H9 (cell line): Measurements from ENCODE around the gene CST11. TPM values are rescaled to one million over a fixed set of nuclear protein-coding genes. Genes with fewer than 3 reads are reported as not detected.

ENCODE experiments used
- DNase-seq: peaks from one replicate; pipeline ENCODE4 v3.0.0-alpha.2; 2017
- H2AFZ ChIP-seq: one replicate; pipeline ENCODE4 v1.6.1; 2013; ENCODE audit warnings: mild to moderate bottlenecking, low read length, control low read depth, moderate library complexity
- H2AK5ac ChIP-seq: 2 replicates; pipeline ENCODE4 v1.6.1; 2013; ENCODE audit warnings: low read length, control low read depth, mixed read lengths; ENCODE audit not compliant: insufficient read length
- H2BK120ac ChIP-seq: one replicate; pipeline ENCODE4 v1.6.1; 2013; ENCODE audit warnings: low read depth, mild to moderate bottlenecking, low read length, control low read depth, inconsistent platforms; ENCODE audit not compliant: poor library complexity, severe bottlenecking
- H2BK12ac ChIP-seq: 2 replicates; pipeline ENCODE4 v1.6.1; 2013; ENCODE audit warnings: low read length, control low read depth, mixed read lengths, low read depth; ENCODE audit not compliant: insufficient read length
- H2BK15ac ChIP-seq: 2 replicates; pipeline ENCODE4 v1.6.1; 2013; ENCODE audit warnings: low read depth, low read length, control low read depth
- H2BK20ac ChIP-seq: one replicate; pipeline ENCODE4 v1.6.1; 2013; ENCODE audit warnings: low read depth, mild to moderate bottlenecking, low read length, control low read depth, inconsistent platforms; ENCODE audit not compliant: poor library complexity, severe bottlenecking
- H2BK5ac ChIP-seq: 2 replicates; pipeline ENCODE4 v1.6.1; 2013; ENCODE audit warnings: low read length, control low read depth, mixed read lengths; ENCODE audit not compliant: insufficient read length
- H3K14ac ChIP-seq: 2 replicates; pipeline ENCODE4 v1.6.1; 2013; ENCODE audit warnings: low read length, control low read depth; ENCODE audit not compliant: insufficient read depth
- H3K18ac ChIP-seq: 2 replicates; pipeline ENCODE4 v1.6.1; 2013; ENCODE audit warnings: low read depth, mild to moderate bottlenecking, mixed read lengths, low read length, control low read depth; ENCODE audit not compliant: insufficient read length
- H3K23ac ChIP-seq: 2 replicates; pipeline ENCODE4 v1.6.1; 2013; ENCODE audit warnings: low read length, control low read depth, mixed read lengths, low read depth; ENCODE audit not compliant: insufficient read length
- H3K23me2 ChIP-seq: 2 replicates; pipeline ENCODE4 v1.6.1; 2013; ENCODE audit warnings: low read depth, mild to moderate bottlenecking, mixed read lengths, low read length, control low read depth; ENCODE audit not compliant: insufficient read length, poor library complexity, severe bottlenecking
- H3K27ac ChIP-seq: 2 replicates; pipeline ENCODE4 v1.5.1; 2013; ENCODE audit warnings: low read length, control low read depth, mixed read lengths, low read depth; ENCODE audit not compliant: insufficient read length
- H3K27me3 ChIP-seq: 2 replicates; pipeline ENCODE4 v1.6.1; 2013; ENCODE audit warnings: low read length, control low read depth, inconsistent platforms; ENCODE audit not compliant: insufficient read depth
- H3K4ac ChIP-seq: 2 replicates; pipeline ENCODE4 v1.6.1; 2013; ENCODE audit warnings: low read depth, mild to moderate bottlenecking, control low read depth, inconsistent platforms, low read length, moderate library complexity
- H3K4me1 ChIP-seq: 2 replicates; pipeline ENCODE4 v1.6.1; 2013; ENCODE audit warnings: low read length, control low read depth, inconsistent platforms; ENCODE audit not compliant: insufficient read depth
- H3K4me2 ChIP-seq: 2 replicates; pipeline ENCODE4 v1.6.1; 2013; ENCODE audit warnings: low read length, control low read depth, mixed read lengths; ENCODE audit not compliant: insufficient read length, insufficient read depth
- H3K56ac ChIP-seq: 2 replicates; pipeline ENCODE4 v1.6.1; 2013; ENCODE audit warnings: low read depth, mild to moderate bottlenecking, mixed read lengths, low read length, control low read depth; ENCODE audit not compliant: insufficient read length
- H3K79me1 ChIP-seq: 2 replicates; pipeline ENCODE4 v1.6.1; 2013; ENCODE audit warnings: low read depth, mild to moderate bottlenecking, moderate library complexity, low read length, control low read depth, inconsistent platforms; ENCODE audit not compliant: insufficient read depth, poor library complexity, severe bottlenecking
- H3K79me2 ChIP-seq: 2 replicates; pipeline ENCODE4 v1.6.1; 2013; ENCODE audit warnings: low read length, control low read depth, inconsistent platforms; ENCODE audit not compliant: insufficient read depth
- H3K9ac ChIP-seq: 2 replicates; pipeline ENCODE4 v1.6.1; 2013; ENCODE audit warnings: low read length, control low read depth, mixed read lengths; ENCODE audit not compliant: insufficient read length; ENCODE audit errors: extremely low read depth
- H3K9me3 ChIP-seq: one replicate; pipeline ENCODE4 v1.6.1; 2013; ENCODE audit warnings: low read depth, low read length, inconsistent platforms; ENCODE audit not compliant: control insufficient read depth
- H3T11ph ChIP-seq: one replicate; pipeline ENCODE4 v1.6.1; 2013; ENCODE audit warnings: mild to moderate bottlenecking, low read length, control low read depth, inconsistent platforms
- H4K20me1 ChIP-seq: one replicate; pipeline ENCODE4 v1.6.1; 2013; ENCODE audit not compliant: control insufficient read depth, insufficient read length, insufficient read depth
- H4K5ac ChIP-seq: 2 replicates; pipeline ENCODE4 v1.6.1; 2013; ENCODE audit warnings: low read depth, mild to moderate bottlenecking, mixed read lengths, low read length, control low read depth; ENCODE audit not compliant: insufficient read length
- H4K8ac ChIP-seq: replicated peaks from 2 replicates; pipeline ENCODE4 v1.6.1; 2013; ENCODE audit warnings: low read length, control low read depth, mixed read lengths, low read depth; ENCODE audit not compliant: insufficient read length
- H4K91ac ChIP-seq: 2 replicates; pipeline ENCODE4 v1.6.1; 2013; ENCODE audit warnings: low read depth, mild to moderate bottlenecking, moderate library complexity, mixed read lengths, low read length, control low read depth; ENCODE audit not compliant: insufficient read length
- H3K27ac Mint-ChIP-seq, 3 experiments: 2 replicates in 2 of 3; 3 replicates in 1 of 3; pipeline ENCODE4 v1.8.0; 2020 to 2021; ENCODE audit warnings: mixed read lengths in 3 of 3, mild to moderate bottlenecking in 1 of 3, moderate library complexity in 1 of 3
- H3K27me3 Mint-ChIP-seq: 2 replicates; pipeline ENCODE4 v1.8.0; 2021; ENCODE audit warnings: low read depth, mild to moderate bottlenecking, moderate library complexity, mixed read lengths
- H3K36me3 Mint-ChIP-seq, 3 experiments: 2 replicates in 2 of 3; 3 replicates in 1 of 3; pipeline ENCODE4 v1.8.0; 2020 to 2021; ENCODE audit warnings: low read depth in 3 of 3, mixed read lengths in 3 of 3; ENCODE audit not compliant: insufficient read depth in 1 of 3
- H3K4me1 Mint-ChIP-seq, 2 experiments: 2 replicates each; pipeline ENCODE4 v1.8.0; 2020; ENCODE audit warnings: mixed read lengths in 2 of 2
- H3K4me3 Mint-ChIP-seq, 2 experiments: 2 replicates in 1 of 2; 3 replicates in 1 of 2; pipeline ENCODE4 v1.8.0; 2020 to 2021; ENCODE audit warnings: mild to moderate bottlenecking in 2 of 2, mixed read lengths in 2 of 2, moderate library complexity in 1 of 2
- H3K9me3 Mint-ChIP-seq, 2 experiments: 2 replicates in 1 of 2; 3 replicates in 1 of 2; pipeline ENCODE4 v1.8.0; 2020; ENCODE audit warnings: mild to moderate bottlenecking in 2 of 2, mixed read lengths in 2 of 2, moderate library complexity in 1 of 2
- WGBS: extraction: QIAGEN DNeasy Blood & Tissue Kit; methylation state at CpG from one replicate; pipeline ENCODE4 v1.1.7; 2013; ENCODE audit warnings: missing lambda C conversion rate, low lambda C conversion rate, mixed read lengths; ENCODE audit not compliant: insufficient read length; ENCODE audit errors: extremely low coverage; 5-methylcytosine and 5-hydroxymethylcytosine counted together
- total RNA-seq: library from RNA; stranded (reverse); gene quantifications from 2 replicates; pipeline ENCODE4 v1.2.1, GENCODE V29; 2021
- TF ChIP-seq, protein P1 (sequence below): fragments of 200-600 bp; sonication (generic); conservative IDR thresholded peaks from 3 replicates; pipeline ENCODE4 v1.8.0; 2021; ENCODE audit warnings: antibody characterized with exemption, mild to moderate bottlenecking

Gene CST11
- total RNA-seq, 1 experiment from 2014 or later: not detected

GRCh38 chr20:23438661-23439060, 14.0 kb downstream of the CST11 start:
- no peaks in the 10 kb centered on the region for H3K79me2 ChIP-seq
- no peak overlapping the region for H2BK15ac ChIP-seq
- Mint-ChIP-seq H3K36me3 (no peaks in the 10 kb centered on the region), H3K9me3 (no peaks in the 10 kb centered on the region), H3K27me3 (no peaks in the 10 kb centered on the region; the same call in 1 of the 2 replicates), H3K4me3 (no peak overlapping the region), H3K27ac (no peak overlapping the region), H3K4me1 (peaks cover 0 to 8% of the 10 kb centered on the region in 2 experiments; a peak in 2 of 4 replicates)
- no peak overlapping the region for H3K4ac ChIP-seq
- no peak overlapping the region for H2BK12ac ChIP-seq
- H3K27me3 ChIP-seq: no peaks in the 10 kb centered on the region
- no peak overlapping the region for H2BK20ac ChIP-seq
- H2BK120ac ChIP-seq: no peak overlapping the region
- no peak overlapping the region for H2AFZ ChIP-seq
- no peaks in the 10 kb centered on the region for H3K4me1 ChIP-seq
- no peak overlapping the region for H3T11ph ChIP-seq
- H3K14ac ChIP-seq: no peak overlapping the region
- DNase-seq: no peak
- no peak overlapping the region for H3K9ac ChIP-seq
- no peaks in the 10 kb centered on the region for H3K79me1 ChIP-seq
- H4K8ac ChIP-seq: no peak overlapping the region
- H3K27ac ChIP-seq: no peak overlapping the region
- no peak overlapping the region for H3K56ac ChIP-seq
- H4K5ac ChIP-seq: no peak overlapping the region
- no peak overlapping the region for H2BK5ac ChIP-seq
- H3K4me2 ChIP-seq: no peak overlapping the region
- no peak overlapping the region for H2AK5ac ChIP-seq
- H3K23ac ChIP-seq: no peak overlapping the region
- H3K9me3 ChIP-seq: no peaks in the 10 kb centered on the region
- no peak overlapping the region for H4K91ac ChIP-seq
- no CpG with 5 or more reads among the region's 5 CpGs for WGBS
- no peaks in the 10 kb centered on the region for H3K23me2 ChIP-seq
- no peak overlapping the region for H3K18ac ChIP-seq
- TF ChIP-seq, protein P1, sequence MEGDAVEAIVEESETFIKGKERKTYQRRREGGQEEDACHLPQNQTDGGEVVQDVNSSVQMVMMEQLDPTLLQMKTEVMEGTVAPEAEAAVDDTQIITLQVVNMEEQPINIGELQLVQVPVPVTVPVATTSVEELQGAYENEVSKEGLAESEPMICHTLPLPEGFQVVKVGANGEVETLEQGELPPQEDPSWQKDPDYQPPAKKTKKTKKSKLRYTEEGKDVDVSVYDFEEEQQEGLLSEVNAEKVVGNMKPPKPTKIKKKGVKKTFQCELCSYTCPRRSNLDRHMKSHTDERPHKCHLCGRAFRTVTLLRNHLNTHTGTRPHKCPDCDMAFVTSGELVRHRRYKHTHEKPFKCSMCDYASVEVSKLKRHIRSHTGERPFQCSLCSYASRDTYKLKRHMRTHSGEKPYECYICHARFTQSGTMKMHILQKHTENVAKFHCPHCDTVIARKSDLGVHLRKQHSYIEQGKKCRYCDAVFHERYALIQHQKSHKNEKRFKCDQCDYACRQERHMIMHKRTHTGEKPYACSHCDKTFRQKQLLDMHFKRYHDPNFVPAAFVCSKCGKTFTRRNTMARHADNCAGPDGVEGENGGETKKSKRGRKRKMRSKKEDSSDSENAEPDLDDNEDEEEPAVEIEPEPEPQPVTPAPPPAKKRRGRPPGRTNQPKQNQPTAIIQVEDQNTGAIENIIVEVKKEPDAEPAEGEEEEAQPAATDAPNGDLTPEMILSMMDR: no peak
- no peaks in the 10 kb centered on the region for H4K20me1 ChIP-seq
